ENCODE data around the gene GDPGP1.

GRCh38 chr15:90287946-90288345 is 53.9 kb downstream of the GDPGP1 start:
- TF ChIP-seq, protein P1, sequence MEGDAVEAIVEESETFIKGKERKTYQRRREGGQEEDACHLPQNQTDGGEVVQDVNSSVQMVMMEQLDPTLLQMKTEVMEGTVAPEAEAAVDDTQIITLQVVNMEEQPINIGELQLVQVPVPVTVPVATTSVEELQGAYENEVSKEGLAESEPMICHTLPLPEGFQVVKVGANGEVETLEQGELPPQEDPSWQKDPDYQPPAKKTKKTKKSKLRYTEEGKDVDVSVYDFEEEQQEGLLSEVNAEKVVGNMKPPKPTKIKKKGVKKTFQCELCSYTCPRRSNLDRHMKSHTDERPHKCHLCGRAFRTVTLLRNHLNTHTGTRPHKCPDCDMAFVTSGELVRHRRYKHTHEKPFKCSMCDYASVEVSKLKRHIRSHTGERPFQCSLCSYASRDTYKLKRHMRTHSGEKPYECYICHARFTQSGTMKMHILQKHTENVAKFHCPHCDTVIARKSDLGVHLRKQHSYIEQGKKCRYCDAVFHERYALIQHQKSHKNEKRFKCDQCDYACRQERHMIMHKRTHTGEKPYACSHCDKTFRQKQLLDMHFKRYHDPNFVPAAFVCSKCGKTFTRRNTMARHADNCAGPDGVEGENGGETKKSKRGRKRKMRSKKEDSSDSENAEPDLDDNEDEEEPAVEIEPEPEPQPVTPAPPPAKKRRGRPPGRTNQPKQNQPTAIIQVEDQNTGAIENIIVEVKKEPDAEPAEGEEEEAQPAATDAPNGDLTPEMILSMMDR (IDR thresholded peaks at IDR 0.05): no peak
- no peak for TF ChIP-seq EZH2 (IDR thresholded peaks at IDR 0.05; ENCODE audit: borderline replicate concordance, insufficient read depth, low read depth, low read length, poor library complexity, severe bottlenecking)
